ENCODE measurements around the gene LILRA6. TPM values are rescaled to one million over a fixed set of nuclear protein-coding genes. Genes with fewer than 3 reads are reported as not detected.
A peak's percentile ranks its signal among the peaks of the same experiment; 100 is the strongest.

LILRA6 gene
- total and polyA plus RNA-seq, 2 of the 13 experiments (the other 11 are each of a cell fraction or from before 2014, with no cell fraction given): not detected

- no peak for TF ChIP-seq AFF4 (CRISPR knock-in tag; IDR thresholded peaks at IDR 0.05)
- no peak for TF ChIP-seq HOXD1 (CRISPR knock-in tag; IDR thresholded peaks at IDR 0.05)
- no peak for TF ChIP-seq ISX (CRISPR knock-in tag; conservative IDR thresholded peaks at IDR 0.05)
- TF ChIP-seq ZNF629 (CRISPR knock-in tag; conservative IDR thresholded peaks at IDR 0.05): no peak
- TF ChIP-seq MAZ (IDR thresholded peaks at IDR 0.05; ENCODE audit: borderline replicate concordance, low read depth, low read length): no peak
- TF ChIP-seq MAZ (CRISPR knock-in tag; IDR thresholded peaks at IDR 0.05; ENCODE audit: low read depth): peak; percentile 34; the same call in 1 of the 2 replicates
- no peak for TF ChIP-seq ZBTB3 (CRISPR knock-in tag; IDR thresholded peaks at IDR 0.05; ENCODE audit: borderline replicate concordance, low read depth)
- TF ChIP-seq IRF1 (CRISPR knock-in tag; IDR thresholded peaks at IDR 0.05; ENCODE audit: low read depth): no peak
- peak; percentile 60; the same call in 1 of the 2 replicates for TF ChIP-seq IRF2 (CRISPR knock-in tag; IDR thresholded peaks at IDR 0.05)
- peak; percentile 44; the same call in 1 of the 2 replicates for TF ChIP-seq ARID4A (CRISPR knock-in tag; IDR thresholded peaks at IDR 0.05; ENCODE audit: borderline replicate concordance)
- TF ChIP-seq ELF3 (CRISPR knock-in tag; IDR thresholded peaks at IDR 0.05): no peak
- TF ChIP-seq MTERF4 (CRISPR knock-in tag; IDR thresholded peaks at IDR 0.05): 0 out of 2 replicates have a peak, but pooled peaks have one; percentile 34
- no peak for TF ChIP-seq GLI4 (CRISPR knock-in tag; IDR thresholded peaks at IDR 0.05; ENCODE audit: borderline replicate concordance)
- 0 out of 2 replicates have a peak, but pooled peaks have one; percentile 3 for TF ChIP-seq NFE2L2 (IDR thresholded peaks at IDR 0.05; ENCODE audit: low read length)
- no peak for TF ChIP-seq ZNF841 (CRISPR knock-in tag; IDR thresholded peaks at IDR 0.05; ENCODE audit: borderline replicate concordance)
- TF ChIP-seq NBN (conservative IDR thresholded peaks at IDR 0.05): no peak
- no peak for TF ChIP-seq ZNF652 (CRISPR knock-in tag; IDR thresholded peaks at IDR 0.05; ENCODE audit: borderline replicate concordance, low read depth)
- TF ChIP-seq RAD51 (IDR thresholded peaks at IDR 0.05; ENCODE audit: borderline replicate concordance): no peak
- TF ChIP-seq AKAP8 (CRISPR knock-in tag; IDR thresholded peaks at IDR 0.05): no peak
- no peak for TF ChIP-seq ARNT2 (CRISPR knock-in tag; IDR thresholded peaks at IDR 0.05; ENCODE audit: low read depth)
These were observed 11.3 kb downstream of the LILRA6 start (continued) for GRCh38 chr19:54231077-54231931.

All from HepG2 (cell line).